Activated T-helper 2 cell treated with anti-CD3 and anti-CD28 coated beads, Interferon-gamma antibody, Interleukin-2, Interleukin-4, amounts not matched to agents 10 μg/mL and 5 μg/mL and 100 μg/mL, durations not matched to agents 14 hours and 24 hours and 36 hours (primary cell): ENCODE results near the gene PDZD2. TPM values are rescaled to one million over a fixed set of nuclear protein-coding genes. Genes with fewer than 3 reads are reported as not detected.
"Not testable (repeated sequence)": the region's sequence is repeated elsewhere in the genome, so short reads cannot be mapped to it uniquely, and the experiment has no call there.

Experiments
- DNase-seq: peaks from one replicate; pipeline ENCODE4 v3.0.0; 2021; ENCODE audit warnings: low spot score
- H3K27ac Mint-ChIP-seq: one replicate; pipeline ENCODE4 v1.8.0; 2021; ENCODE audit warnings: mixed read lengths
- H3K27me3 Mint-ChIP-seq: one replicate; pipeline ENCODE4 v1.8.0; 2021; ENCODE audit warnings: low read depth, mixed read lengths
- H3K36me3 Mint-ChIP-seq: one replicate; pipeline ENCODE4 v1.8.0; 2021; ENCODE audit warnings: low read depth, mixed read lengths
- H3K4me1 Mint-ChIP-seq: one replicate; pipeline ENCODE4 v1.8.0; 2021; ENCODE audit warnings: low read depth, mixed read lengths
- H3K4me3 Mint-ChIP-seq: one replicate; pipeline ENCODE4 v1.8.0; 2021; ENCODE audit warnings: low read depth, mild to moderate bottlenecking, moderate library complexity, mixed read lengths
- H3K9me3 Mint-ChIP-seq: one replicate; pipeline ENCODE4 v1.8.0; 2021; ENCODE audit warnings: mixed read lengths
- intact Hi-C: fragments of 100-400 bp; cut with micrococcal nuclease; formaldehyde crosslinking; loops from one replicate; pipeline ENCODE4 v1.15.1; 2023
- total RNA-seq: library from RNA; stranded (reverse); gene quantifications from 2 replicates; pipeline ENCODE4 v1.2.3, GENCODE V29; 2022

Gene PDZD2
- total RNA-seq, 1 donor from 2014 or later: 0.25 TPM

- H3K4me1 Mint-ChIP-seq, H3K9me3 Mint-ChIP-seq, H3K27me3 Mint-ChIP-seq, H3K27ac Mint-ChIP-seq, H3K36me3 Mint-ChIP-seq, H3K4me3 Mint-ChIP-seq, DNase-seq, intact Hi-C loops: not testable (repeated sequence)
Observed at GRCh38 chr5:32040181-32040695, 401.3 kb downstream of the PDZD2 start.

GRCh38 chr5:32042551-32042961 lies 403.6 kb downstream of the PDZD2 start:
- intact Hi-C loops: no loop called here
- Mint-ChIP-seq H3K27ac (no peak overlapping the region), H3K9me3 (no peaks in the 10 kb centered on the region), H3K27me3 (peaks cover 5% of the 10 kb centered on the region), H3K36me3 (no peaks in the 10 kb centered on the region), H3K4me1 (no peaks in the 10 kb centered on the region), H3K4me3 (no peak overlapping the region)
- no peak for DNase-seq

GRCh38 chr5:32043105-32043504 lies 404.2 kb downstream of the PDZD2 start:
- H3K9me3 Mint-ChIP-seq: no peaks in the 10 kb centered on the region
- DNase-seq: no peak
- no peaks in the 10 kb centered on the region for H3K36me3 Mint-ChIP-seq
- H3K4me1 Mint-ChIP-seq: no peaks in the 10 kb centered on the region
- no peak overlapping the region for H3K4me3 Mint-ChIP-seq
- intact Hi-C loops: no loop called here
- peaks cover 5% of the 10 kb centered on the region for H3K27me3 Mint-ChIP-seq
- no peak overlapping the region for H3K27ac Mint-ChIP-seq

- Mint-ChIP-seq H3K36me3 (no peaks in the 10 kb centered on the region), H3K4me3 (no peak overlapping the region), H3K9me3 (no peaks in the 10 kb centered on the region), H3K27ac (no peak overlapping the region), H3K27me3 (peaks cover 5% of the 10 kb centered on the region), H3K4me1 (no peaks in the 10 kb centered on the region)
- no peak for DNase-seq
- intact Hi-C loops: no loop called here
Observed at GRCh38 chr5:32044434-32044833, 405.5 kb downstream of the PDZD2 start.

GRCh38 chr5:32044939-32045338 lies 406.0 kb downstream of the PDZD2 start:
- DNase-seq: no peak
- no peaks in the 10 kb centered on the region for H3K4me1 Mint-ChIP-seq
- H3K36me3 Mint-ChIP-seq: no peaks in the 10 kb centered on the region
- intact Hi-C loops: no loop called here
- H3K27ac Mint-ChIP-seq: no peak overlapping the region
- H3K4me3 Mint-ChIP-seq: no peak overlapping the region
- no peaks in the 10 kb centered on the region for H3K9me3 Mint-ChIP-seq
- peaks cover 5% of the 10 kb centered on the region for H3K27me3 Mint-ChIP-seq

- H3K36me3 Mint-ChIP-seq: no peaks in the 10 kb centered on the region
- H3K4me3 Mint-ChIP-seq: no peak overlapping the region
- H3K27ac Mint-ChIP-seq: no peak overlapping the region
- no peaks in the 10 kb centered on the region for H3K4me1 Mint-ChIP-seq
- no peaks in the 10 kb centered on the region for H3K9me3 Mint-ChIP-seq
- intact Hi-C loops: no loop called here
- peaks cover 5% of the 10 kb centered on the region for H3K27me3 Mint-ChIP-seq
- no peak for DNase-seq
Observed at GRCh38 chr5:32047056-32047455, 408.1 kb downstream of the PDZD2 start.

- Mint-ChIP-seq H3K9me3 (no peaks in the 10 kb centered on the region), H3K27me3 (peaks cover 3% of the 10 kb centered on the region)
Observed at GRCh38 chr5:32051796-32052195, 412.9 kb downstream of the PDZD2 start.

GRCh38 chr5:32055891-32056866 lies 417.2 kb downstream of the PDZD2 start:
- DNase-seq: no peak
- H3K36me3 Mint-ChIP-seq: no peaks in the 10 kb centered on the region
- no peak overlapping the region for H3K27ac Mint-ChIP-seq
- no peaks in the 10 kb centered on the region for H3K4me1 Mint-ChIP-seq
- no peaks in the 10 kb centered on the region for H3K9me3 Mint-ChIP-seq
- intact Hi-C loops: no loop called here
- peaks cover 2% of the 10 kb centered on the region for H3K27me3 Mint-ChIP-seq
- no peak overlapping the region for H3K4me3 Mint-ChIP-seq

More at GRCh38 chr5:32051796-32052195, 412.9 kb downstream of the PDZD2 start:
- Mint-ChIP-seq H3K4me3 (no peak overlapping the region), H3K27ac (no peak overlapping the region), H3K4me1 (no peaks in the 10 kb centered on the region), H3K36me3 (no peaks in the 10 kb centered on the region)
- no peak for DNase-seq
- intact Hi-C loops: no loop called here

GRCh38 chr5:32057187-32058096 lies 418.5 kb downstream of the PDZD2 start:
- intact Hi-C loops: no loop called here
- Mint-ChIP-seq H3K27me3 (peaks cover 2% of the 10 kb centered on the region), H3K27ac (no peak overlapping the region), H3K36me3 (no peaks in the 10 kb centered on the region), H3K4me3 (no peak overlapping the region), H3K9me3 (no peaks in the 10 kb centered on the region), H3K4me1 (no peaks in the 10 kb centered on the region)
- no peak for DNase-seq

- H3K4me3 Mint-ChIP-seq: no peak overlapping the region
- no peaks in the 10 kb centered on the region for H3K9me3 Mint-ChIP-seq
- H3K4me1 Mint-ChIP-seq: no peaks in the 10 kb centered on the region
- intact Hi-C loops: no loop called here
- DNase-seq: no peak
- no peak overlapping the region for H3K27ac Mint-ChIP-seq
- H3K36me3 Mint-ChIP-seq: no peaks in the 10 kb centered on the region
- H3K27me3 Mint-ChIP-seq: peaks cover 2% of the 10 kb centered on the region
Observed at GRCh38 chr5:32058101-32058500, 419.2 kb downstream of the PDZD2 start.

GRCh38 chr5:32058997-32059396 lies 420.1 kb downstream of the PDZD2 start:
- Mint-ChIP-seq H3K27ac (no peak overlapping the region), H3K27me3 (peaks cover 2% of the 10 kb centered on the region), H3K4me3 (no peak overlapping the region), H3K4me1 (no peaks in the 10 kb centered on the region), H3K36me3 (no peaks in the 10 kb centered on the region), H3K9me3 (no peaks in the 10 kb centered on the region)
- intact Hi-C loops: no loop called here
- no peak for DNase-seq

GRCh38 chr5:32059761-32060530 lies 421.0 kb downstream of the PDZD2 start:
- Mint-ChIP-seq H3K27me3 (peaks cover 2% of the 10 kb centered on the region), H3K36me3 (no peaks in the 10 kb centered on the region), H3K4me1 (no peaks in the 10 kb centered on the region), H3K27ac (no peak overlapping the region), H3K4me3 (no peak overlapping the region), H3K9me3 (no peaks in the 10 kb centered on the region)
- intact Hi-C loops: no loop called here
- DNase-seq: no peak
